ENCODE data around the gene AFDN. TPM values are rescaled to one million over a fixed set of nuclear protein-coding genes. Genes with fewer than 3 reads are reported as not detected.
A peak's percentile ranks its signal among the peaks of the same experiment; 100 is the strongest.

The AFDN gene
- total RNA-seq, 1 donor from 2014 or later, result 40.8 TPM

- H3K4me3 Mint-ChIP-seq, result no peak overlapping the region
- H3K36me3 Mint-ChIP-seq (ENCODE audit: low read depth), result no peaks in the 10 kb centered on the region
- peaks cover 2% of the 10 kb centered on the region for H3K27me3 Mint-ChIP-seq
- DNase-seq, result no peak
- H3K27ac Mint-ChIP-seq, result no peak overlapping the region
- intact Hi-C loops (cut with micrococcal nuclease), result no loop called here
- H3K9me3 Mint-ChIP-seq, result no peaks in the 10 kb centered on the region
- H3K4me1 Mint-ChIP-seq, result no peaks in the 10 kb centered on the region
These were observed 103.6 kb downstream of the AFDN start for GRCh38 chr6:167930295-167930694.

- intact Hi-C loops (cut with micrococcal nuclease), result no loop called here
- H3K9me3 Mint-ChIP-seq, result no peaks in the 10 kb centered on the region
- no peak overlapping the region for H3K27ac Mint-ChIP-seq
- no peak overlapping the region for H3K4me3 Mint-ChIP-seq
- peak; percentile 16 for DNase-seq
- no peaks in the 10 kb centered on the region for H3K4me1 Mint-ChIP-seq
- peaks cover 4% of the 10 kb centered on the region for H3K27me3 Mint-ChIP-seq
- H3K36me3 Mint-ChIP-seq (ENCODE audit: low read depth), result no peaks in the 10 kb centered on the region
These were observed 106.0 kb downstream of the AFDN start for GRCh38 chr6:167932468-167933276.

- peak; percentile 7 for DNase-seq
- H3K9me3 Mint-ChIP-seq, result no peaks in the 10 kb centered on the region
- peaks cover 7% of the 10 kb centered on the region for H3K27me3 Mint-ChIP-seq
- no peak overlapping the region for H3K4me3 Mint-ChIP-seq
- no peaks in the 10 kb centered on the region for H3K4me1 Mint-ChIP-seq
- intact Hi-C loops (cut with micrococcal nuclease), result no loop called here
- no peaks in the 10 kb centered on the region for H3K36me3 Mint-ChIP-seq (ENCODE audit: low read depth)
- H3K27ac Mint-ChIP-seq, result no peak overlapping the region
These were observed 106.6 kb downstream of the AFDN start for GRCh38 chr6:167933290-167933689.

- intact Hi-C loops (cut with micrococcal nuclease), result no loop called here
- Mint-ChIP-seq H3K4me1 (no peaks in the 10 kb centered on the region), H3K36me3 (ENCODE audit: low read depth) (no peaks in the 10 kb centered on the region), H3K9me3 (no peaks in the 10 kb centered on the region), H3K4me3 (no peak overlapping the region), H3K27ac (no peak overlapping the region), H3K27me3 (peaks cover 9% of the 10 kb centered on the region)
- peak; percentile 34 for DNase-seq
These were observed 107.1 kb downstream of the AFDN start for GRCh38 chr6:167933847-167934246.

- intact Hi-C loops (cut with micrococcal nuclease), result no loop called here
- no peak overlapping the region for H3K4me3 Mint-ChIP-seq
- no peaks in the 10 kb centered on the region for H3K36me3 Mint-ChIP-seq (ENCODE audit: low read depth)
- H3K27me3 Mint-ChIP-seq, result peaks cover 9% of the 10 kb centered on the region
- no peak for DNase-seq
- H3K9me3 Mint-ChIP-seq, result no peaks in the 10 kb centered on the region
- no peaks in the 10 kb centered on the region for H3K4me1 Mint-ChIP-seq
- no peak overlapping the region for H3K27ac Mint-ChIP-seq
These were observed 107.7 kb downstream of the AFDN start for GRCh38 chr6:167934426-167934864.

- Mint-ChIP-seq H3K4me1 (no peaks in the 10 kb centered on the region), H3K27me3 (peaks cover 9% of the 10 kb centered on the region), H3K36me3 (ENCODE audit: low read depth) (no peaks in the 10 kb centered on the region), H3K9me3 (no peaks in the 10 kb centered on the region), H3K27ac (no peak overlapping the region), H3K4me3 (no peak overlapping the region)
- intact Hi-C loops (cut with micrococcal nuclease), result no loop called here
- peak; percentile 4 for DNase-seq
These were observed 109.3 kb downstream of the AFDN start for GRCh38 chr6:167936051-167936450.

- no peak overlapping the region for H3K27ac Mint-ChIP-seq
- DNase-seq, result no peak
- H3K4me3 Mint-ChIP-seq, result no peak overlapping the region
- H3K9me3 Mint-ChIP-seq, result no peaks in the 10 kb centered on the region
- no peaks in the 10 kb centered on the region for H3K4me1 Mint-ChIP-seq
- intact Hi-C loops (cut with micrococcal nuclease), result no loop called here
- H3K27me3 Mint-ChIP-seq, result peaks cover 9% of the 10 kb centered on the region
- no peaks in the 10 kb centered on the region for H3K36me3 Mint-ChIP-seq (ENCODE audit: low read depth)
These were observed 110.6 kb downstream of the AFDN start for GRCh38 chr6:167937301-167937700.

GRCh38 chr6:167937948-167938911 is 111.5 kb downstream of the AFDN start:
- no peak for DNase-seq
- no peak overlapping the region for H3K4me3 Mint-ChIP-seq
- H3K36me3 Mint-ChIP-seq (ENCODE audit: low read depth), result peaks cover 3% of the 10 kb centered on the region
- intact Hi-C loops (cut with micrococcal nuclease), result no loop called here
- no peaks in the 10 kb centered on the region for H3K4me1 Mint-ChIP-seq
- H3K27ac Mint-ChIP-seq, result no peak overlapping the region
- H3K9me3 Mint-ChIP-seq, result no peaks in the 10 kb centered on the region
- H3K27me3 Mint-ChIP-seq, result peaks cover 9% of the 10 kb centered on the region

GRCh38 chr6:167941822-167942221 is 115.1 kb downstream of the AFDN start:
- H3K36me3 Mint-ChIP-seq (ENCODE audit: low read depth), result peaks cover 5% of the 10 kb centered on the region
- no peaks in the 10 kb centered on the region for H3K9me3 Mint-ChIP-seq
- no peak overlapping the region for H3K4me3 Mint-ChIP-seq
- DNase-seq, result no peak
- H3K27ac Mint-ChIP-seq, result no peak overlapping the region
- intact Hi-C loops (cut with micrococcal nuclease), result no loop called here
- H3K27me3 Mint-ChIP-seq, result peaks cover 6% of the 10 kb centered on the region
- H3K4me1 Mint-ChIP-seq, result no peaks in the 10 kb centered on the region

GRCh38 chr6:167944130-167944529 is 117.4 kb downstream of the AFDN start:
- H3K4me3 Mint-ChIP-seq, result no peak overlapping the region
- H3K4me1 Mint-ChIP-seq, result no peaks in the 10 kb centered on the region
- H3K9me3 Mint-ChIP-seq, result no peaks in the 10 kb centered on the region
- intact Hi-C loops (cut with micrococcal nuclease), result no loop called here
- no peak for DNase-seq
- no peaks in the 10 kb centered on the region for H3K27me3 Mint-ChIP-seq
- H3K27ac Mint-ChIP-seq, result no peak overlapping the region
- peaks cover 11% of the 10 kb centered on the region for H3K36me3 Mint-ChIP-seq (ENCODE audit: low read depth)

GRCh38 chr6:167946007-167946406 is 119.3 kb downstream of the AFDN start:
- Mint-ChIP-seq H3K4me3 (no peak overlapping the region), H3K4me1 (no peaks in the 10 kb centered on the region), H3K36me3 (ENCODE audit: low read depth) (peaks cover 12% of the 10 kb centered on the region), H3K27ac (no peak overlapping the region), H3K27me3 (no peaks in the 10 kb centered on the region), H3K9me3 (no peaks in the 10 kb centered on the region)
- intact Hi-C loops (cut with micrococcal nuclease), result no loop called here
- no peak for DNase-seq

- Mint-ChIP-seq H3K36me3 (ENCODE audit: low read depth) (peaks cover 12% of the 10 kb centered on the region), H3K4me3 (no peak overlapping the region), H3K27ac (no peak overlapping the region), H3K9me3 (no peaks in the 10 kb centered on the region), H3K4me1 (no peaks in the 10 kb centered on the region), H3K27me3 (no peaks in the 10 kb centered on the region)
- intact Hi-C loops (cut with micrococcal nuclease), result no loop called here
- no peak for DNase-seq
These were observed 119.9 kb downstream of the AFDN start for GRCh38 chr6:167946604-167947003.

GRCh38 chr6:167947716-167948115 is 121.0 kb downstream of the AFDN start:
- Mint-ChIP-seq H3K4me1 (no peaks in the 10 kb centered on the region), H3K4me3 (no peak overlapping the region), H3K27ac (no peak overlapping the region), H3K27me3 (no peaks in the 10 kb centered on the region), H3K9me3 (no peaks in the 10 kb centered on the region), H3K36me3 (ENCODE audit: low read depth) (peaks cover 13% of the 10 kb centered on the region)
- DNase-seq, result no peak
- intact Hi-C loops (cut with micrococcal nuclease), result no loop called here

- no peak overlapping the region for H3K27ac Mint-ChIP-seq
- intact Hi-C loops (cut with micrococcal nuclease), result no loop called here
- H3K4me3 Mint-ChIP-seq, result no peak overlapping the region
- no peaks in the 10 kb centered on the region for H3K9me3 Mint-ChIP-seq
- no peak for DNase-seq
- H3K27me3 Mint-ChIP-seq, result no peaks in the 10 kb centered on the region
- H3K36me3 Mint-ChIP-seq (ENCODE audit: low read depth), result peaks cover 10% of the 10 kb centered on the region
- no peaks in the 10 kb centered on the region for H3K4me1 Mint-ChIP-seq
These were observed 122.0 kb downstream of the AFDN start for GRCh38 chr6:167948716-167949115.
